HCT116 (cell line): ENCODE measurements around the gene IFI30.

ENCODE experiments used
- CEBPB ChIP-seq: IDR thresholded peaks from 2 replicates; pipeline ENCODE4 v1.6.1; 2012; ENCODE audit warnings: low read depth
- EGR1 ChIP-seq: IDR thresholded peaks from 2 replicates; pipeline ENCODE4 v1.6.1; 2012; ENCODE audit warnings: low read depth
- EZH2 ChIP-seq: fragments of 200-600 bp; sonication (generic); IDR thresholded peaks from 2 replicates; pipeline ENCODE4 v1.6.1; 2017; ENCODE audit warnings: antibody characterized with exemption, mixed run types
- EZH2phosphoT487 ChIP-seq: fragments of 200-600 bp; IDR thresholded peaks from 2 replicates; pipeline ENCODE4 v1.6.1; 2018; ENCODE audit warnings: antibody characterized with exemption, borderline replicate concordance
- FOSL1 ChIP-seq: IDR thresholded peaks from 2 replicates; pipeline ENCODE4 v1.6.1; 2012; ENCODE audit warnings: low read depth
- JUND ChIP-seq: IDR thresholded peaks from 2 replicates; pipeline ENCODE4 v1.6.1; 2012
- POLR2A ChIP-seq: IDR thresholded peaks from 2 replicates; pipeline ENCODE4 v1.7.0; 2011; ENCODE audit warnings: borderline replicate concordance; ENCODE audit not compliant: insufficient read depth, insufficient read length; ENCODE audit errors: extremely low read depth
- POLR2AphosphoS5 ChIP-seq: IDR thresholded peaks from 2 replicates; pipeline ENCODE4 v1.6.1; 2011; ENCODE audit warnings: mild to moderate bottlenecking, low read depth, low read length, moderate library complexity
- SP1 ChIP-seq: IDR thresholded peaks from 2 replicates; pipeline ENCODE4 v1.6.1; 2012; ENCODE audit warnings: low read depth
- ZNF274 ChIP-seq: fragments of 200-500 bp; sonication (Bioruptor generic); IDR thresholded peaks from 2 replicates; pipeline ENCODE4 v1.6.1; 2014; ENCODE audit warnings: mild to moderate bottlenecking, low read depth, low read length, inconsistent platforms
- TF ChIP-seq, protein P1 (sequence below), 3 experiments: fragments of 200-600 bp in 1 of 3; sonication (generic) in 1 of 3; IDR thresholded peaks in 2 of 3; conservative IDR thresholded peaks in 1 of 3; 2 replicates each; pipeline ENCODE4 v1.5.1; 2012 to 2017; ENCODE audit warnings: low read depth in 2 of 3, low read length in 2 of 3, antibody characterized with exemption in 1 of 3, borderline replicate concordance in 1 of 3, control low read depth in 1 of 3, mild to moderate bottlenecking in 1 of 3, mixed read lengths in 1 of 3, mixed run types in 1 of 3, moderate library complexity in 1 of 3; ENCODE audit not compliant: insufficient read depth in 1 of 3
- TF ChIP-seq, protein P2 (sequence below): IDR thresholded peaks from 2 replicates; pipeline ENCODE4 v1.6.1; 2012; ENCODE audit warnings: low read depth
- TF ChIP-seq, protein P3 (sequence below): IDR thresholded peaks from 2 replicates; pipeline ENCODE4 v1.6.1; 2012

DNA sequence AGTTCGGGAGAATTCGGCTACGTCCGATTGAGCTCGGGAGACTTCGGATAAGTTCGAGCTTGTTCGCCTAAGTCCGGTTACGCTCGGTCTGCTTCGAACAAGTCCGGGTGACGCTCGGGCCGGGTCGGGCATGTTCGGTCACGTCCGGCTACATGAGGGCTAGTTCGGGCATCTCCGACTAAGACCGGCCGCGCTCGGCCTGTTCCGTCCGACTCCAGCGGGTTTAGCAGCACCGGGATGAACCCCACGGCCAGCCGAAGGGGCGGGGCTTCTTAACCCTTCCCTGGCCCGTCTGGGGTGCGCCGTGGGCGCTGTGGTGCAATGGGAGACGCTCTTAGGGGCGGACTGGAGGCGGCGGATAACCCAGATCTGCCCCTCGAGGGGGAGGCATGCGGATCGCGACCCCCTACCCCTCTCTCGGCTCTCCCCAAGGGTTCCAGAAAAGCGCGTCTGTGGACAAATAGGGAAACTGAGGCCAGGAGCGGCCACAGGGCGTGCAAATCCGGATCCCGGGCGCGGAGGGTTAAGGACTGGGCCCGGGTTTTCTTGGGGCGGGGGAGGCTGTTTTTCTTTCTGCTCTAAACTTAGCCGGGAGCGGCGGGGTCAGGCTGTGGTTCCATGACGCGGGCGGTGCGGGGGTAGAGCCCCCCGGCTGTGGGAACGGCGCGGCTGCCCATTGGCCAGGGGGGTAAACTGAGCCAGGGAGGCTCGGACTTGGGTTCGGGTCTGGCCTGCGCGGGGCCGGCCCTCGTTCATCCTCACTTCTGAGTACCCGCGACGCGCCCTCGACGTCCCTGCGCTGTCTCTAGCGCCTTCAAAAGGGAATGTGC, 51.1 kb downstream of the IFI30 start:
- TF ChIP-seq POLR2A (no peak), ZNF274 (no peak), SP1 (no peak), EGR1 (no peak), EZH2phosphoT487 (no peak), FOSL1 (no peak), EZH2 (no peak), POLR2AphosphoS5 (no peak), JUND (no peak), CEBPB (no peak)
- TF ChIP-seq, protein P1, sequence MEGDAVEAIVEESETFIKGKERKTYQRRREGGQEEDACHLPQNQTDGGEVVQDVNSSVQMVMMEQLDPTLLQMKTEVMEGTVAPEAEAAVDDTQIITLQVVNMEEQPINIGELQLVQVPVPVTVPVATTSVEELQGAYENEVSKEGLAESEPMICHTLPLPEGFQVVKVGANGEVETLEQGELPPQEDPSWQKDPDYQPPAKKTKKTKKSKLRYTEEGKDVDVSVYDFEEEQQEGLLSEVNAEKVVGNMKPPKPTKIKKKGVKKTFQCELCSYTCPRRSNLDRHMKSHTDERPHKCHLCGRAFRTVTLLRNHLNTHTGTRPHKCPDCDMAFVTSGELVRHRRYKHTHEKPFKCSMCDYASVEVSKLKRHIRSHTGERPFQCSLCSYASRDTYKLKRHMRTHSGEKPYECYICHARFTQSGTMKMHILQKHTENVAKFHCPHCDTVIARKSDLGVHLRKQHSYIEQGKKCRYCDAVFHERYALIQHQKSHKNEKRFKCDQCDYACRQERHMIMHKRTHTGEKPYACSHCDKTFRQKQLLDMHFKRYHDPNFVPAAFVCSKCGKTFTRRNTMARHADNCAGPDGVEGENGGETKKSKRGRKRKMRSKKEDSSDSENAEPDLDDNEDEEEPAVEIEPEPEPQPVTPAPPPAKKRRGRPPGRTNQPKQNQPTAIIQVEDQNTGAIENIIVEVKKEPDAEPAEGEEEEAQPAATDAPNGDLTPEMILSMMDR (IDR thresholded peaks at IDR 0.05 in 2 of 3, conservative IDR thresholded peaks at IDR 0.05 in 1 of 3; ENCODE audit: borderline replicate concordance in 1 of 3, insufficient read depth in 1 of 3, low read depth in 2 of 3, low read length in 2 of 3) = no peak
- TF ChIP-seq, protein P2, sequence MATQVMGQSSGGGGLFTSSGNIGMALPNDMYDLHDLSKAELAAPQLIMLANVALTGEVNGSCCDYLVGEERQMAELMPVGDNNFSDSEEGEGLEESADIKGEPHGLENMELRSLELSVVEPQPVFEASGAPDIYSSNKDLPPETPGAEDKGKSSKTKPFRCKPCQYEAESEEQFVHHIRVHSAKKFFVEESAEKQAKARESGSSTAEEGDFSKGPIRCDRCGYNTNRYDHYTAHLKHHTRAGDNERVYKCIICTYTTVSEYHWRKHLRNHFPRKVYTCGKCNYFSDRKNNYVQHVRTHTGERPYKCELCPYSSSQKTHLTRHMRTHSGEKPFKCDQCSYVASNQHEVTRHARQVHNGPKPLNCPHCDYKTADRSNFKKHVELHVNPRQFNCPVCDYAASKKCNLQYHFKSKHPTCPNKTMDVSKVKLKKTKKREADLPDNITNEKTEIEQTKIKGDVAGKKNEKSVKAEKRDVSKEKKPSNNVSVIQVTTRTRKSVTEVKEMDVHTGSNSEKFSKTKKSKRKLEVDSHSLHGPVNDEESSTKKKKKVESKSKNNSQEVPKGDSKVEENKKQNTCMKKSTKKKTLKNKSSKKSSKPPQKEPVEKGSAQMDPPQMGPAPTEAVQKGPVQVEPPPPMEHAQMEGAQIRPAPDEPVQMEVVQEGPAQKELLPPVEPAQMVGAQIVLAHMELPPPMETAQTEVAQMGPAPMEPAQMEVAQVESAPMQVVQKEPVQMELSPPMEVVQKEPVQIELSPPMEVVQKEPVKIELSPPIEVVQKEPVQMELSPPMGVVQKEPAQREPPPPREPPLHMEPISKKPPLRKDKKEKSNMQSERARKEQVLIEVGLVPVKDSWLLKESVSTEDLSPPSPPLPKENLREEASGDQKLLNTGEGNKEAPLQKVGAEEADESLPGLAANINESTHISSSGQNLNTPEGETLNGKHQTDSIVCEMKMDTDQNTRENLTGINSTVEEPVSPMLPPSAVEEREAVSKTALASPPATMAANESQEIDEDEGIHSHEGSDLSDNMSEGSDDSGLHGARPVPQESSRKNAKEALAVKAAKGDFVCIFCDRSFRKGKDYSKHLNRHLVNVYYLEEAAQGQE = no peak
- TF ChIP-seq, protein P3, sequence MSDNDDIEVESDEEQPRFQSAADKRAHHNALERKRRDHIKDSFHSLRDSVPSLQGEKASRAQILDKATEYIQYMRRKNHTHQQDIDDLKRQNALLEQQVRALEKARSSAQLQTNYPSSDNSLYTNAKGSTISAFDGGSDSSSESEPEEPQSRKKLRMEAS = no peak
